T-helper 2 cell (primary cell): ENCODE measurements around the gene ZBTB42.

Experiments
- DNase-seq, 5 experiments: peaks; one replicate each; pipeline versions ENCODE4 v3.0.0 to v3.0.0-alpha.2; 2012 to 2022
- total RNA-seq, 2 donors: gene quantifications; one replicate each; lab custom pipeline; 2026; lab: John Stamatoyannopoulos, UW

Gene ZBTB42
- total RNA-seq: 4.4 to 4.7 reads per million in 2 donors

GRCh38 chr14:104800771-104801519 is at the start of gene ZBTB42:
Gene ZBTB42 (plus strand): TSS chr14:104801101. CDS start chr14:104801198, 97 bp downstream.
- peak; percentile 46 to 80 (median 63) for DNase-seq

DNA sequence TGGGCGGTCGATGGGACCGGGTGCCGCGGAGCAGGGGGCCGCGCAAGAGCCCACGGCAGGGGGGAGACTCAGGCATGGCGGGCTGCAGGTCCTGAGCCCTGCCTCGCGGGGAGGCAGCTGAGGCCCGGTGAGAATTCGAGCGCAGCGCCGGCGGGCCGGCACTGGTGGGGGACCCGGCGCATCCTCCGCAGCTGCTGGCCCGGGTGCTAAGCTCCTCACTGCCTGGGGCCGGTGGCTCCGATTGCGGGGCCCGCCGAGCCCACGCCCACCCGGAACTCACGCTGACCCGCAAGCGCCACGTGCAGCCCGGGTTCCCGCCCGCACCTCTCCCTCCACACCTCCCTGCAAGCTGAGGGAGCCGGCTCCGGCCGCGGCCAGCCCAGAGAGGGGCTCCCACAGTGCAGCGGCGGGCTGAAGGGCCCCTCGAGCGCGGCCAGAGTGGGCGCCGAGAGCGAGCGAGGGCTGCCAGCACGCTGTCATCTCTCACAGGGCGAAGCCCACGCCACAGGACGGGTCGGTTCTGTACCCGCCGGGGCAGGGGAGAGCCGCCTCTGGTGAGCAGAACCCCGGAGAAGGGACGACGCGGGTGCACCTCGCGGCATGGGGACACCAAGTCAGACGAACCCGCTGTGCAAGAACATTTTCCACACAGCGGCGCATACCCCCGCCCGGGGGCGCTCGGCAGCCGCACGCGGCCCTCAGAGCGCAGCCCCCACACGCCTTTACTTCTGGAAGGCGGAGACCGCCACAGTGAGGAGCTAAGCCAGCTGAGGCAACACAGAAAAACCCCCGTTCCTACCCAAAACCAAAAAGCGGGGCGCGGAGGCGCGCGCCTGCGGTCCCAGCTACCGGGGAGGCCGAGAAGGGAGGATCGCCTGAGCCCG is 49.1 kb upstream of the ZBTB42 start:
- DNase-seq: no peak

- DNase-seq: no peak
Observed at GRCh38 chr14:104752423-104752734, 48.5 kb upstream of the ZBTB42 start.

GRCh38 chr14:104752735-104753527 is 48.0 kb upstream of the ZBTB42 start, which contains the start of gene SIVA1:
Gene SIVA1 (plus strand): TSS chr14:104753147. CDS start chr14:104753202, 55 bp downstream.
- DNase-seq: peak; percentile 98 to 100 (median 99)

DNA sequence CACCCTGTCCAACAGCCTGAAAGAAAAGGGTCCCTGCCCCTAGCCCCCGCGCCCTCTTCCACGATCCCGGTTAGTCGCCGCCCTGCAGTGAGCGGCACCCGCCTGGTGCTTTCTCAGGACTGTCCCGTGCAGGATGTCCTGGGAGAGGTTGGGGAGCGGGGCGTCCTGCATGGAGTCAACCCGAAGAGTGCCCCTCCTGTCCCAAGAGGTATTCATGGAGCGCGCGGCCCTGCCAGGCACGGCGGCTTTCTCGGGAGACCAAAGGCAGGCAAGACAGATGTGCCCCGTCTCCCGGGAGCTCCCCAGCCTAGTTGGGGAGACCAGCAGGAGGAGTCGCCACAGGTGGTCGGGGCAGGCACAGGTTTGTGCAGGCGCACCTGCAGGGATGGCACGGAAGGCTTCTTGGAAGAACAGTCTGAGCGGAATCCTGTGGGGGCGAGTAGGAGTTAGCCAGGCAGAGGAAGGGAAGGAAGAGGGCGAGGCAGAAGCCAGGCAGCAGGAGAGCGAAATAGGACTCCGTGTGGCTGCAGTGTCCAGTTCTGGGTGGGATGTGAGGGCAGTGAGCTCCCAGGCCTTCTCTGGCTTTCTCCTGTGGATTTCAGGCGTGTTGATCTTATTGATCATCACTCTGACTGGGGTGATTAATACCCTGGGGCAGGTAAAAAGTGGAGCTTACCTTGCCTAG is 47.2 kb upstream of the ZBTB42 start:
- peak in 1 of 5 experiments; percentile 19 for DNase-seq

GRCh38 chr14:104754213-104754851 is 46.6 kb upstream of the ZBTB42 start:
- no peak for DNase-seq

DNA sequence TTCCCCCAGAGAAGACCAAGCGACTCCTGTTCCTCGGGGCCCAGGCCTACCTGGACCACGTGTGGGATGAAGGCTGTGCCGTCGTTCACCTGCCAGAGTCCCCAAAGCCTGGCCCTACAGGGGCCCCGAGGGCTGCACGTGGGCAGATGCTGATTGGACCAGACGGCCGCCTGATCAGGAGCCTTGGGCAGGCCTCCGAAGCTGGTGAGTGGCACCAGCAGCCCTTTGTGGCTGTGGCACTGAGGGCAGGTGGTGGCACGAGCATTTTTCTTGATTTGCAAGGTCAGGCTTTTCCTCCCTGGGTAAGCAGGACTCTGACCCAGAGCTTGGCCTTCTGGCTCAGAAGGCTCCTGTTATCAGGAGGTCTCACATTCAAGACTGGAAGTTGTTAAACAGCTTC is 45.3 kb upstream of the ZBTB42 start:
- DNase-seq: no peak

- no peak for DNase-seq
Observed at GRCh38 chr14:104756477-104757237, 44.2 kb upstream of the ZBTB42 start.

- no peak for DNase-seq
Observed at GRCh38 chr14:104757238-104757585, 43.7 kb upstream of the ZBTB42 start.

DNA sequence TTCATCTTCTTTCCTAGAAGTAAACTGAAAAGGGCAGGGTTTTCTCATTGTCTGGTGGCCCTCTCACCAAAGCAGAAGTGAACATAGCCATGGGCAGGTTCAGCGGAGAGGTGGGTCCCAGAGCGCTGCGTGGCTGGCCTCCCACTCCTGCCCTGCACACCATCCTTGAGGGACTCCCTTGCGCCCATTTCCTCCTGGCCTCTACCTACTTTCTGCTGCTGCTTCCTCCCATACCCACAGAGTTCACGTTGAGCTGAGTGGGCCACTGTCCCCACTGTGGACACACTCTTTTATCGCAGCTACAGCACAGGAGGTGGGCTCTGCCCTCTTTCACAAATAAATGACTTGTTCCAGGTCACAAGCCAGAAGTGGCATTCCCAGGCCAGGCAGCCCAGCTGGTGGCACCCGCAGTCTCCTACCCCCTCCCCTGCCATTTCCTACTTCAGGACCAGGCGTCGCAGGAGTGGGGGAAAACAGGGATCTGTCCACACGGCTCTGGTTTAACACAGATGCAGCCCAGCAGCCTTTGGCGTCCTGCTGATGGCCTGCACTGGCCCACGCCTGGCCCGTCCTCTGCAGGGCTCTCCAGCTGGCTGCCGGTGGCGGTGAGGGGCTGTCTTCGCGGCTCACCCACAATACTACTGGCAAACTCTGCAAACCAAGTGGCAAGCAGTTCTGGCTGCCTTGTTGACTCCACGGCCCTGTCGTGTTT is 43.1 kb upstream of the ZBTB42 start:
- no peak for DNase-seq

DNA sequence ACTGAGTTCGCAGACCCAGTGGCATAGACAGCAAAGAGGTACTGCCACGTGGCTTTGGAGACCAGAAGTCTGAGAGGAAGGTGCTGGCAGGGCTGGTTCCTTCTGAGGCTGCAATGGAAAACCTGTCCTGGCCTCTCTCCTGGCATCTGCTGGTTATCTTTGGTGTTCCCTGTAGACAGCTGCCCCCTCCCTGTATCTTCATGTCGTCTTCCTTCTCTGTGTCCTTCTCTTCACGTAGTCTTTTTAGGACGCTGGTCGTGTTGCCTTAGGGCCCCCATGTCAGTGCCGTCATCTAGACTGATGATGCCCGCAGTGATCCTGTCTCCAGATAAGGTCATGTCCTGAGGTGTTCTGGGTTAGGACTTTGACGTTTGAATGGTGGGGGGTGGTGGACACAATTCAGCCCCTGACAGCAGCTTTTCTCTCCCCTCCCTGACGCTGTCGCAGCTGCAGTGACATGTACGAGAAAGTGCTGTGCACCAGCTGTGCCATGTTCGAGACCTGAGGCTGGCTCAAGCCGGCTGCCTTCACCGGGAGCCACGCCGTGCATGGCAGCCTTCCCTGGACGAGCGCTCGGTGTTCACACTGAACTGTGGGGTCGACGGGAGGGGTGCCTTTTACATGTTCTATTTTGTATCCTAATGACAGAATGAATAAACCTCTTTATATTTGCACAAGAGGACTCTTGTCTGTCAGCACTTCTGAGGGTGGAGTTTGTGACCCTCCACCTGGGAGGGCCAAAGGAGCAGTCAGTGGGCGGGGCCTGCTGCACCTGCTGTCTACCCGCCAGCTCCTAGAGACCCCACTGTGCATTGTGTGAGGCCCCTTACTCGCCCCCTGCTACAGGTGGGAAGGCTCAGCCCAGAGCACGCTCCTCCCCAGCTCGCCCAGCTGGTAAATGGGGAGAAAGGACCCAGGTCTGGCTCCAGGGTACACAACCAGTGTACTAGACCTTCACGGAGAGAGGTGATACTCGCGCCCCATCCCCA is 41.6 kb upstream of the ZBTB42 start:
- no peak for DNase-seq

DNA sequence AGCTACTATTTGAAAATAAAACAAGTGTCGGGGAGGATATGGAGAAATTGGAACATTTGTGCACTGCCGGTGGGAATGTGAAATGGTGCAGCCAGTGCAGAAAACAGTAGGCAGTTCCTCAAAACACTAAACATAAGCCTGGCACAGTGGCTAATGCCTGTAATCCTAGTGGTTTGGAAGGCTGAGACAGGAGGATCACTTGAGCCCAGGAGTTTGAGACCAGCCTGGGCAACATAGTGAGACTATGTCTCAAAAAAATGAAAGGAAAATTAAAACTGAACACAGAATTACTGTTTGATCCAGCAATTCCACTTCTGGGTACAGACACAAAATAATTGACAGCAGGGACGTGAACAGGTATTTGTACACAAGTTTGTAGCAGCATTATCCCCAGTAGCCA is 35.4 kb upstream of the ZBTB42 start:
- no peak for DNase-seq

DNA sequence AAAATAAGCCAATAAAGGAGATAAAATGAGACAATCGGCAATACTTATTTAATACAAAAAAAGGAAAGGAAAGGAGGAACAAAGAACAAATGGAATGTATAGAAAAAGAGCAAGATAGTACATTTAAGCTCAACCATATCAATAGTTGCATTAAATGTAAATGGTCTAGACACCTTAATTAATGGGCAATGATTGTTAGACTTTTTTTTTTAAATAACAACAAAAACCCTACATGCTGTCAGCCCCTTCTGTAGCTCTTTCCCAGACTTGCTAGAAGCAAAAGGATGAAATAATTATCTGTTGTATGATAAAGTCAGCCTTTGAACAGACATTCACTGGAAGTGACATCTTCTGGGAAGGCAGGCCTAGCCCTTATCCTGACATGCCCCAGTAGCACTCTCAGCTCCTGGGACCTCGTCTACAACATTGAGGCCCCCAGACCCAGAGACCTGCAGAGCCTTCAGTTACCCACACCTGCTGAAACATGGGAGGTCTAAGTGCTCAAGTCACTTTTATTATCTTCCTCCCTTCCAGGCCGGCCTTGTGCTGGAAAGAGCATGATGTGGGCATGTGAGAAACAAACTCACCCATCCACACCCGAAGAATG is 34.5 kb upstream of the ZBTB42 start:
- DNase-seq: no peak

DNA sequence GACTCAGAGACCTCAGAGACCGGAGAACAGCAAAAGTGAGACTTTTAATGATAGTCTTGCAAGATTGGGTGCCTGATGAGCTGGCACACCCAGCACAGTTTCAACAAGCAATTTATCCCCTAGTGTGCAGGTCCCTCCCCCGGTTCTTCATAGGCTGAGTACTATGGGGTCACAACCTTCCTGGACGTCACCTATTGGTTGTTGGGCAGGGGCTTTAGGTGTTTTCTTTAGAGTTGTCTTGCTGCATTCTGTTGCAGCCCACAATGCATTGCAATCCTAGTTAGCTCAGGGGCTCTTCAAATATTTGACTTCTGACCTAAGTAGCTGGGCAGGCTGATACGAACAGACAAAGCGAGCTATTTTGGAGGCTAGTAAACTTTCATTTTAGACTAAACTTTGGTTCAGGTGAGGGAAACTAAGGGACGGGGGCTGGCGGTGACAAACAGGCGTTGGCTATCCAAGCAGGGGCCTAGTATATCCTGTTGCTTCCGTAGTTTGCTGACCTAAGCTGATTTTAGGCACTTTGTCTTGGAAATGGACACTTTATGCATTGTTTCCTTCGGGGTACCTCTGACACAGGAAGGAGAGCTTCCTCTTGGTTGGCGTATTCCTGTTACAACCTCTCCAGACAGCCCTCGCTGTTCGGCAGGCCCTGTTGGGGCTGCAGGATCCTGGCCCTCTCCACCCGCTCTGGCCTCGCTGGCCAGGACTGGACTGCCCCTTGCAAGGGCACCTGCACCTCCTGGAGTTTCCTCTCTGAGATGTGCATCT is 33.9 kb upstream of the ZBTB42 start:
- peak in 1 of 5 experiments; percentile 22 for DNase-seq

DNA sequence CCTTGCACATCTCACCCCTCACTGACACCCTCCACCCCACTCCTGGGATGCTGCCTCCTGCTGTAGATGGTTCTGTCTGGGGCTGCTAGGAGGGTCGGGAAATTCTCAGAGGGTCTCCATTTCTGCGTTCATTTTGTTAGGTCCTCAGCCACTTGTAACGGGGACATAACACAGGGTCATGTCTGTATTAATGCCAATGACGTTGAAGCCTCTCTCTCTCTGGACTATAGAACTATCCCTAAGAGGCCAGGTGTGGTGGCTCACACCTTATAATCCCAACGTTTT is 33.3 kb upstream of the ZBTB42 start:
- no peak for DNase-seq

DNA sequence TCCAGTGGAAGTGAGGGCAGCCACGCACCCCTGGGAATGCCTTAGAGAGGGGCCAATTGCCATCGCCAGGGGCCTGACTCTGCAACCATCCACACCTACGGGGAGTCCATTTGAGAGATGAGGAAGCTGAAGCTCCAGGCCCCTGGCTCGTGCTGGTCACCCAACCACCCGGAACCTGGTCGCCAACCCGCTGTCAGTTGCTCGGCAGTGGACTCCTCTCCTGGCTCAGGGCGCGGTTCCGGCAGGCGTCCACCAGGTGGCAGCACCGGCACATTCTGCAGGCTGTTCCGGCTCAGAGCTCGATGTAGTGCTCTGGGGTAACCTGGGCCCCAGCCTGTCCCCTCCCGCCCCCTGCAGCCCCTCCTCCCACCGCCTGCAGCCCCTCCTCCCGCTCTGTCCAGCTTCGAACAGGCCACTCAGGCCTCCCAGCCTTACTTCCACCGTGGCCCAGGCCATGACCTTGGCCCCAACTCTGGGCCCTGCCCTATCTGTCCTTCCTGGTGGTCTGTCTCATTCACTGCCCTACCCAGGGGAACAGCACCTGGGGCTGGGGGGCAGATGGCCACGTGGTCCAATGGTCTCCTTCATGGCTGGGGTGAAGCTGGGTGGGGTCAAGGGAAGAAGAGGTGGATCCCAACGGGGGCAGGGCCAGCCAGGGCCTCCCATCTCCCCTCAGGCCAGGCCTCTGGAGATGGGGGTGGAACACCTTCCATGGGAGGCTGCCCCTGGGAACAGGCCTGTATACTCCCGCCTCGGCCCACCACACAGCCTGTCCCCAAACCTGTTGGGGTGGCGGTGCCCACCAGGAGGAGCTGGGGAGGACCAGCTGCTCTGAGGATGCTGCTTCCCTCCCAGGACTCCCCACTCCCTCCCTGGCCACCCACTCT is 32.2 kb upstream of the ZBTB42 start:
- DNase-seq: peak; percentile 73 to 91 (median 83)
